ENCODE results near the gene CXCR4. TPM values are rescaled to one million over a fixed set of nuclear protein-coding genes. Genes with fewer than 3 reads are reported as not detected.

CXCR4 gene
- total and polyA plus RNA-seq, 10 of the 15 experiments (the other 5 are each of a cell fraction or from before 2014, with no cell fraction given) = 31.1 to 749 (median 52.7) TPM

- under 1% methylated on average over 29 of the region's 30 CpGs for WGBS (ENCODE audit: insufficient coverage, insufficient replicate concordance, low lambda C conversion rate, missing lambda C conversion rate)
- no peak overlapping the region for H3K9ac ChIP-seq (ENCODE audit: control insufficient read depth, insufficient read depth, low read length)
- H3K4me1 ChIP-seq (ENCODE audit: control insufficient read depth, insufficient read depth, low read length) = peaks cover 2% of the 10 kb centered on the region; the same call in 1 of the 2 replicates
- ChIA-PET POLR2A (interaction anchor here (0.9 to 1.2 kb wide), 4 partner anchors 57 to 96 kb away, joined by 3 to 6 read pairs (median 5); no protein-coding TSS in a partner anchor), RAD21 (ENCODE audit: unreplicated experiment) (interaction anchor here (1.0 to 1.2 kb wide), 2 partner anchors 17 to 59 kb away, joined by 3 to 4 read pairs; no protein-coding TSS in a partner anchor), CTCF (no interaction called here), SMC1A (ENCODE audit: uncharacterized antibody, unreplicated experiment) (interaction anchor here (1.1 to 1.2 kb wide), 2 partner anchors 9 to 60 kb away, joined by 3 to 5 read pairs; no protein-coding TSS in a partner anchor)
- peak overlapping the region; percentile 95 for H3K4me2 ChIP-seq (ENCODE audit: control insufficient read depth, insufficient read depth)
- TSS peak; percentile 54 for BruUV-seq (replicated peaks)
- no peak overlapping the region for H2AFZ ChIP-seq (ENCODE audit: control insufficient read depth, low read depth, low read length)
- no peaks in the 10 kb centered on the region for H4K20me1 ChIP-seq (ENCODE audit: control insufficient read depth, insufficient read depth)
- no peak for DNase-seq (ENCODE audit: low read depth, low spot score)
- peak overlapping the region; percentile 85 for H3K4me3 ChIP-seq
- peak; percentile 32 for ATAC-seq
- intact Hi-C loops (cut with micrococcal nuclease; ENCODE audit: unreplicated experiment) = loop anchor here (1.0 to 5.0 kb wide), 6 partner anchors 96 to 263 kb away; partner anchors contain the start of gene DARS1
- peaks cover 0 to 12% of the 10 kb centered on the region in 2 experiments; a peak in 3 of 4 replicates for H3K27me3 ChIP-seq (replicated peaks in 1 of 2; ENCODE audit: control insufficient read depth in 2 of 2, insufficient read depth in 2 of 2, low read length in 1 of 2)
- in situ Hi-C loops (cut with MboI) = loop anchor here (5.0 kb wide), 1 partner anchor 199 kb away; no protein-coding TSS in a partner anchor
- H3K27ac ChIP-seq (ENCODE audit: control insufficient read depth, insufficient read depth) = no peak overlapping the region
- H3K9me3 ChIP-seq (replicated peaks; ENCODE audit: control insufficient read depth, insufficient read depth, low read length) = no peaks in the 10 kb centered on the region; the same call in 2 of the 3 replicates
- FAIRE-seq = no peak
- H3K79me2 ChIP-seq (ENCODE audit: control insufficient read depth, insufficient read depth, low read length) = 0 out of 2 replicates have a peak, but pooled peaks cover 2% of the 10 kb centered on the region
- H3K36me3 ChIP-seq (ENCODE audit: control insufficient read depth in 2 of 2, insufficient read depth in 2 of 2, low read length in 1 of 2) = peaks cover 0 to 4% of the 10 kb centered on the region in 2 experiments; a peak in 2 of 4 replicates
- TF ChIP-seq CHD2 (IDR thresholded peaks at IDR 0.05; ENCODE audit: borderline replicate concordance, low read depth, low read length) = 0 out of 2 replicates have a peak, but pooled peaks have one; percentile 20
- no peak for TF ChIP-seq PAX8 (IDR thresholded peaks at IDR 0.05)
- peak; percentile 84 for TF ChIP-seq SMAD1 (IDR thresholded peaks at IDR 0.05; ENCODE audit: low read depth, partially characterized antibody)
- TF ChIP-seq ZNF207 (IDR thresholded peaks at IDR 0.05; ENCODE audit: borderline replicate concordance) = no peak
- peak; percentile 9; the same call in 1 of the 2 replicates for TF ChIP-seq ATF7 (IDR thresholded peaks at IDR 0.05; ENCODE audit: low read depth)
- TF ChIP-seq MXI1 (IDR thresholded peaks at IDR 0.05; ENCODE audit: low read depth, low read length) = peak; percentile 8; the same call in 1 of the 2 replicates
- TF ChIP-seq ELK1 (IDR thresholded peaks at IDR 0.05; ENCODE audit: low read depth, low read length) = no peak
- TF ChIP-seq, protein P1, sequence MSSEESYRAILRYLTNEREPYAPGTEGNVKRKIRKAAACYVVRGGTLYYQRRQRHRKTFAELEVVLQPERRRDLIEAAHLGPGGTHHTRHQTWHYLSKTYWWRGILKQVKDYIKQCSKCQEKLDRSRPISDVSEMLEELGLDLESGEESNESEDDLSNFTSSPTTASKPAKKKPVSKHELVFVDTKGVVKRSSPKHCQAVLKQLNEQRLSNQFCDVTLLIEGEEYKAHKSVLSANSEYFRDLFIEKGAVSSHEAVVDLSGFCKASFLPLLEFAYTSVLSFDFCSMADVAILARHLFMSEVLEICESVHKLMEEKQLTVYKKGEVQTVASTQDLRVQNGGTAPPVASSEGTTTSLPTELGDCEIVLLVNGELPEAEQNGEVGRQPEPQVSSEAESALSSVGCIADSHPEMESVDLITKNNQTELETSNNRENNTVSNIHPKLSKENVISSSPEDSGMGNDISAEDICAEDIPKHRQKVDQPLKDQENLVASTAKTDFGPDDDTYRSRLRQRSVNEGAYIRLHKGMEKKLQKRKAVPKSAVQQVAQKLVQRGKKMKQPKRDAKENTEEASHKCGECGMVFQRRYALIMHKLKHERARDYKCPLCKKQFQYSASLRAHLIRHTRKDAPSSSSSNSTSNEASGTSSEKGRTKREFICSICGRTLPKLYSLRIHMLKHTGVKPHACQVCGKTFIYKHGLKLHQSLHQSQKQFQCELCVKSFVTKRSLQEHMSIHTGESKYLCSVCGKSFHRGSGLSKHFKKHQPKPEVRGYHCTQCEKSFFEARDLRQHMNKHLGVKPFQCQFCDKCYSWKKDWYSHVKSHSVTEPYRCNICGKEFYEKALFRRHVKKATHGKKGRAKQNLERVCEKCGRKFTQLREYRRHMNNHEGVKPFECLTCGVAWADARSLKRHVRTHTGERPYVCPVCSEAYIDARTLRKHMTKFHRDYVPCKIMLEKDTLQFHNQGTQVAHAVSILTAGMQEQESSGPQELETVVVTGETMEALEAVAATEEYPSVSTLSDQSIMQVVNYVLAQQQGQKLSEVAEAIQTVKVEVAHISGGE (CRISPR knock-in tag; IDR thresholded peaks at IDR 0.05) = no peak
- TF ChIP-seq ZSCAN29 (IDR thresholded peaks at IDR 0.05) = no peak
- peak; percentile 25; the same call in 1 of the 2 replicates for TF ChIP-seq BCL11A (IDR thresholded peaks at IDR 0.05; ENCODE audit: low read depth, low read length)
- TF ChIP-seq CHD1 (IDR thresholded peaks at IDR 0.05; ENCODE audit: low read depth, low read length) = peak; percentile 28; the same call in 1 of the 2 replicates
- no peak for TF ChIP-seq TCF7 (IDR thresholded peaks at IDR 0.05; ENCODE audit: borderline replicate concordance)
- TF ChIP-seq CEBPB (IDR thresholded peaks at IDR 0.05; ENCODE audit: borderline replicate concordance in 1 of 2, low read depth in 2 of 2, low read length in 2 of 2) = no peak
- TF ChIP-seq IRF4 (IDR thresholded peaks at IDR 0.05; ENCODE audit: low read depth, low read length) = no peak
- peak; percentile 99 for TF ChIP-seq ZNF384 (IDR thresholded peaks at IDR 0.05; ENCODE audit: borderline replicate concordance, low read depth, low read length)
- peak; percentile 9; the same call in 1 of the 2 replicates for TF ChIP-seq POLR2AphosphoS5 (IDR thresholded peaks at IDR 0.05; ENCODE audit: low read length)
- no peak; the same call in 2 of the 3 replicates for TF ChIP-seq POU2F2 (IDR thresholded peaks at IDR 0.05; ENCODE audit: borderline replicate concordance, low read depth, low read length)
- TF ChIP-seq ZZZ3 (IDR thresholded peaks at IDR 0.05; ENCODE audit: control insufficient read depth, insufficient read length, low read depth) = no peak
- no peak; the same call in 1 of the 2 replicates for TF ChIP-seq LARP7 (IDR thresholded peaks at IDR 0.05)
- TF ChIP-seq BRCA1 (IDR thresholded peaks at IDR 0.05; ENCODE audit: low read depth, low read length) = no peak
Observed at GRCh38 chr2:136116151-136116812, 1.7 kb downstream of the CXCR4 start.

Measured in GM12878 (cell line).